Mammary epithelial cell (primary cell): ENCODE measurements around the gene SETDB2.

ENCODE experiments used
- EZH2 ChIP-seq: IDR thresholded peaks from 2 replicates; pipeline ENCODE4 v1.6.1; 2012; ENCODE audit warnings: low read length, inconsistent platforms, borderline replicate concordance
- TF ChIP-seq, protein P1 (sequence below), 2 donors: IDR thresholded peaks in 1 of 2; conservative IDR thresholded peaks in 1 of 2; 2 replicates each; pipeline ENCODE4 v1.5.1; 2011 to 2012; ENCODE audit warnings: inconsistent platforms in 2 of 2, low read length in 2 of 2, mild to moderate bottlenecking in 2 of 2, control low read depth in 1 of 2, low read depth in 1 of 2; ENCODE audit not compliant: insufficient read depth in 1 of 2; ENCODE audit errors: extremely low read depth in 1 of 2

DNA sequence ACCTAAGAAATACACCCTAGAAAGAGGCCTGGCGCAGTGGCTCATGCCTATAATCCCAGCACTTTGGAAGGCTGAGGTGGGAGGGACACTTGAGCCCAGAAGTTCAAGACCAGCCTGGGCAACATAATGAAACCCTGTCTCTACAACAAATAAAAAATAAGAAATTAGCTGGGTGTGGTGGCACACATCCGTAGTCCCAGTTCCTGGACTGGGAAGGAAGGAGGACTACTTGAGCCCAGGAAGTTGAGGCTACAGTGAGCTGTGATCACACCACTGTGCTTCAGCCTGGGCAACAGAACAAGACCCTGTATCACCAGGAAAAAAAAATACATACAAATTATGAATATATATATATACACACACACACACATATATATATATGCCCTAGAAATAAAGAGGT lies 94.3 kb downstream of the SETDB2 start:
- TF ChIP-seq, protein P1, sequence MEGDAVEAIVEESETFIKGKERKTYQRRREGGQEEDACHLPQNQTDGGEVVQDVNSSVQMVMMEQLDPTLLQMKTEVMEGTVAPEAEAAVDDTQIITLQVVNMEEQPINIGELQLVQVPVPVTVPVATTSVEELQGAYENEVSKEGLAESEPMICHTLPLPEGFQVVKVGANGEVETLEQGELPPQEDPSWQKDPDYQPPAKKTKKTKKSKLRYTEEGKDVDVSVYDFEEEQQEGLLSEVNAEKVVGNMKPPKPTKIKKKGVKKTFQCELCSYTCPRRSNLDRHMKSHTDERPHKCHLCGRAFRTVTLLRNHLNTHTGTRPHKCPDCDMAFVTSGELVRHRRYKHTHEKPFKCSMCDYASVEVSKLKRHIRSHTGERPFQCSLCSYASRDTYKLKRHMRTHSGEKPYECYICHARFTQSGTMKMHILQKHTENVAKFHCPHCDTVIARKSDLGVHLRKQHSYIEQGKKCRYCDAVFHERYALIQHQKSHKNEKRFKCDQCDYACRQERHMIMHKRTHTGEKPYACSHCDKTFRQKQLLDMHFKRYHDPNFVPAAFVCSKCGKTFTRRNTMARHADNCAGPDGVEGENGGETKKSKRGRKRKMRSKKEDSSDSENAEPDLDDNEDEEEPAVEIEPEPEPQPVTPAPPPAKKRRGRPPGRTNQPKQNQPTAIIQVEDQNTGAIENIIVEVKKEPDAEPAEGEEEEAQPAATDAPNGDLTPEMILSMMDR (conservative IDR thresholded peaks at IDR 0.05 in 1 of 2, IDR thresholded peaks at IDR 0.05 in 1 of 2; ENCODE audit: extremely low read depth in 1 of 2, insufficient read depth in 1 of 2, low read depth in 1 of 2, low read length in 2 of 2): no peak
- TF ChIP-seq EZH2: no peak
